Measurements from ENCODE around the gene ARRB1.

Gene ARRB1

GRCh38 chr11:75291741-75292140 is 59.7 kb downstream of the ARRB1 start:
- H3K9me2 ChIP-seq (replicated peaks; ENCODE audit: insufficient read depth, low read length), result no peaks in the 10 kb centered on the region
- H3K27me3 ChIP-seq (replicated peaks; ENCODE audit: insufficient read depth, low read length), result no peaks in the 10 kb centered on the region
- H3K4me2 ChIP-seq (ENCODE audit: low read depth, low read length), result no peak overlapping the region
- no peaks in the 10 kb centered on the region for H3K36me3 ChIP-seq (replicated peaks; ENCODE audit: insufficient read depth, low read length)
- H3K9ac ChIP-seq (ENCODE audit: low read length), result no peak overlapping the region
- no peaks in the 10 kb centered on the region for H3K9me3 ChIP-seq (replicated peaks; ENCODE audit: insufficient read depth, low read length)
- H3F3A ChIP-seq (ENCODE audit: insufficient read depth, low read length), result no peaks in the 10 kb centered on the region
- H2AFZ ChIP-seq (ENCODE audit: low read length), result no peak overlapping the region
- H3K4me3 ChIP-seq (ENCODE audit: low read length), result no peak overlapping the region
- H3K4me1 ChIP-seq (ENCODE audit: low read length), result no peaks in the 10 kb centered on the region
- DNase-seq, result no peak
- H4K20me1 ChIP-seq (ENCODE audit: insufficient read depth, low read length), result no peaks in the 10 kb centered on the region
- TF ChIP-seq EZH2phosphoT487 (IDR thresholded peaks at IDR 0.05; ENCODE audit: low read length), result no peak
- TF ChIP-seq, protein P1, sequence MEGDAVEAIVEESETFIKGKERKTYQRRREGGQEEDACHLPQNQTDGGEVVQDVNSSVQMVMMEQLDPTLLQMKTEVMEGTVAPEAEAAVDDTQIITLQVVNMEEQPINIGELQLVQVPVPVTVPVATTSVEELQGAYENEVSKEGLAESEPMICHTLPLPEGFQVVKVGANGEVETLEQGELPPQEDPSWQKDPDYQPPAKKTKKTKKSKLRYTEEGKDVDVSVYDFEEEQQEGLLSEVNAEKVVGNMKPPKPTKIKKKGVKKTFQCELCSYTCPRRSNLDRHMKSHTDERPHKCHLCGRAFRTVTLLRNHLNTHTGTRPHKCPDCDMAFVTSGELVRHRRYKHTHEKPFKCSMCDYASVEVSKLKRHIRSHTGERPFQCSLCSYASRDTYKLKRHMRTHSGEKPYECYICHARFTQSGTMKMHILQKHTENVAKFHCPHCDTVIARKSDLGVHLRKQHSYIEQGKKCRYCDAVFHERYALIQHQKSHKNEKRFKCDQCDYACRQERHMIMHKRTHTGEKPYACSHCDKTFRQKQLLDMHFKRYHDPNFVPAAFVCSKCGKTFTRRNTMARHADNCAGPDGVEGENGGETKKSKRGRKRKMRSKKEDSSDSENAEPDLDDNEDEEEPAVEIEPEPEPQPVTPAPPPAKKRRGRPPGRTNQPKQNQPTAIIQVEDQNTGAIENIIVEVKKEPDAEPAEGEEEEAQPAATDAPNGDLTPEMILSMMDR (IDR thresholded peaks at IDR 0.05; ENCODE audit: low read length), result no peak
- H3K79me2 ChIP-seq (ENCODE audit: low read length), result no peaks in the 10 kb centered on the region
- no peak overlapping the region for H3K27ac ChIP-seq (ENCODE audit: low read length)

DNA sequence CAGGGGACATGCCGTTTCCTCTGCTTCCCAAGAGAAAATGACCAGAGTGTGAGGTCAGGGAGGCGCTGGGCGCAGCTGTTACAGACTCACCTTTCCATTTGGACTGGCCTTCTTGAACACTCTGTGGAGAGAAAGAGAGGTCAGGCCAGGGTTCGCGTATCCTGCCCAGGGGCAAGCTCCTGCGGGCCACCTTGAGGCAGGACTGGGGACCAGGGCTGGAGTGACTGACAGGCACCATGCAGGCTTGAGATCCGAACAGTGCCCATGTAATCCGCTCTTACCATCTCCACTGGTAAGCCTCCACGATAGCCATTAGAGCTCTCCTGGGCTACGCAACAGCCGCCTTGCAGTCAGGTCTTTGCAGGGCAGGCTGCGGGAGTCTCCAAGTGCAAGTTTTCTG is 61.5 kb downstream of the ARRB1 start:
- Histone ChIP-seq H3K4me2 (ENCODE audit: low read depth, low read length) (no peak overlapping the region), H3K79me2 (ENCODE audit: low read length) (no peaks in the 10 kb centered on the region), H3K27me3 (replicated peaks; ENCODE audit: insufficient read depth, low read length) (no peaks in the 10 kb centered on the region), H3K9me3 (replicated peaks; ENCODE audit: insufficient read depth, low read length) (no peaks in the 10 kb centered on the region), H4K20me1 (ENCODE audit: insufficient read depth, low read length) (no peaks in the 10 kb centered on the region), H3F3A (ENCODE audit: insufficient read depth, low read length) (no peaks in the 10 kb centered on the region), H3K4me1 (ENCODE audit: low read length) (no peaks in the 10 kb centered on the region), H3K36me3 (replicated peaks; ENCODE audit: insufficient read depth, low read length) (no peaks in the 10 kb centered on the region), H2AFZ (ENCODE audit: low read length) (no peak overlapping the region), H3K27ac (ENCODE audit: low read length) (no peak overlapping the region), H3K4me3 (ENCODE audit: low read length) (no peak overlapping the region), H3K9me2 (replicated peaks; ENCODE audit: insufficient read depth, low read length) (no peaks in the 10 kb centered on the region), H3K9ac (ENCODE audit: low read length) (no peak overlapping the region)
- DNase-seq, result no peak
- TF ChIP-seq, protein P1 (IDR thresholded peaks at IDR 0.05; ENCODE audit: low read length), result no peak
- TF ChIP-seq EZH2phosphoT487 (IDR thresholded peaks at IDR 0.05; ENCODE audit: low read length) (no peak), EZH2 (optimal IDR thresholded peaks at IDR 0.05; ENCODE audit: low read depth, low read length) (no peak)

DNA sequence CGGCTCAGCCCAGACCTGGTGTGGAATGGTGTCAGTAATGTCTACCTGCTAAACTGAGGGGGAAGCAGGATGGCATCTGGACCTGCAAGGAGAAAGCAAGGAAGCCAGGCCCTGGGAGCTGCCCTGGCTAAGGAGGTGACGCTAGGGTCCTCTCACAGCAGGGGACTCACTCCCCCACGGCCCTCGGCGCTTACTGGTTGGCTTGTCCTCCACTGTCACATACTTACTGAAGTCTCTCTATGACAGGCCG is 62.0 kb downstream of the ARRB1 start:
- no peaks in the 10 kb centered on the region for H3F3A ChIP-seq (ENCODE audit: insufficient read depth, low read length)
- no peaks in the 10 kb centered on the region for H3K79me2 ChIP-seq (ENCODE audit: low read length)
- H4K20me1 ChIP-seq (ENCODE audit: insufficient read depth, low read length), result no peaks in the 10 kb centered on the region
- no peak overlapping the region for H3K4me2 ChIP-seq (ENCODE audit: low read depth, low read length)
- H3K9me2 ChIP-seq (replicated peaks; ENCODE audit: insufficient read depth, low read length), result no peaks in the 10 kb centered on the region
- H3K4me1 ChIP-seq (ENCODE audit: low read length), result no peaks in the 10 kb centered on the region
- TF ChIP-seq EZH2phosphoT487 (IDR thresholded peaks at IDR 0.05; ENCODE audit: low read length) (no peak), EZH2 (optimal IDR thresholded peaks at IDR 0.05; ENCODE audit: low read depth, low read length) (no peak)
- TF ChIP-seq, protein P1 (IDR thresholded peaks at IDR 0.05; ENCODE audit: low read length), result no peak
- H3K27me3 ChIP-seq (replicated peaks; ENCODE audit: insufficient read depth, low read length), result no peaks in the 10 kb centered on the region; the same call in 1 of the 2 replicates
- no peak overlapping the region for H2AFZ ChIP-seq (ENCODE audit: low read length)
- no peak overlapping the region for H3K4me3 ChIP-seq (ENCODE audit: low read length)
- H3K9me3 ChIP-seq (replicated peaks; ENCODE audit: insufficient read depth, low read length), result no peaks in the 10 kb centered on the region
- H3K27ac ChIP-seq (ENCODE audit: low read length), result no peak overlapping the region
- no peak overlapping the region for H3K9ac ChIP-seq (ENCODE audit: low read length)
- no peaks in the 10 kb centered on the region for H3K36me3 ChIP-seq (replicated peaks; ENCODE audit: insufficient read depth, low read length)
- no peak for DNase-seq

GRCh38 chr11:75287579-75287978 is 63.9 kb downstream of the ARRB1 start:
- no peak overlapping the region for H3K9ac ChIP-seq (ENCODE audit: low read length)
- H3K36me3 ChIP-seq (replicated peaks; ENCODE audit: insufficient read depth, low read length), result no peaks in the 10 kb centered on the region
- H3K27ac ChIP-seq (ENCODE audit: low read length), result no peak overlapping the region
- no peaks in the 10 kb centered on the region for H3K4me1 ChIP-seq (ENCODE audit: low read length)
- no peak for DNase-seq
- no peak overlapping the region for H3K4me3 ChIP-seq (ENCODE audit: low read length)
- H3K4me2 ChIP-seq (ENCODE audit: low read depth, low read length), result no peak overlapping the region
- H3F3A ChIP-seq (ENCODE audit: insufficient read depth, low read length), result no peaks in the 10 kb centered on the region
- H3K79me2 ChIP-seq (ENCODE audit: low read length), result no peaks in the 10 kb centered on the region
- H3K9me2 ChIP-seq (replicated peaks; ENCODE audit: insufficient read depth, low read length), result no peaks in the 10 kb centered on the region
- TF ChIP-seq, protein P1 (IDR thresholded peaks at IDR 0.05; ENCODE audit: low read length), result no peak
- TF ChIP-seq EZH2 (optimal IDR thresholded peaks at IDR 0.05; ENCODE audit: low read depth, low read length) (no peak), EZH2phosphoT487 (IDR thresholded peaks at IDR 0.05; ENCODE audit: low read length) (no peak)
- H4K20me1 ChIP-seq (ENCODE audit: insufficient read depth, low read length), result no peaks in the 10 kb centered on the region
- H3K9me3 ChIP-seq (replicated peaks; ENCODE audit: insufficient read depth, low read length), result no peaks in the 10 kb centered on the region
- no peak overlapping the region for H2AFZ ChIP-seq (ENCODE audit: low read length)
- no peaks in the 10 kb centered on the region; the same call in 1 of the 2 replicates for H3K27me3 ChIP-seq (replicated peaks; ENCODE audit: insufficient read depth, low read length)
